Progenitor cell of endocrine pancreas (in vitro differentiated cells): ENCODE results near the gene NGLY1. TPM values are rescaled to one million over a fixed set of nuclear protein-coding genes. Genes with fewer than 3 reads are reported as not detected.
A peak's percentile ranks its signal among the peaks of the same experiment; 100 is the strongest.

Source experiments
- DNase-seq: peaks from one replicate; pipeline ENCODE4 v3.0.0; 2021; ENCODE audit warnings: low spot score; ENCODE audit not compliant: unreplicated experiment
- H3K27ac Mint-ChIP-seq: 2 replicates; pipeline ENCODE4 v1.8.0; 2021; ENCODE audit warnings: mild to moderate bottlenecking, moderate library complexity, mixed read lengths
- H3K27me3 Mint-ChIP-seq: 2 replicates; pipeline ENCODE4 v1.8.0; 2021; ENCODE audit warnings: mixed read lengths
- H3K36me3 Mint-ChIP-seq: 2 replicates; pipeline ENCODE4 v1.8.0; 2022; ENCODE audit warnings: mixed read lengths; ENCODE audit not compliant: insufficient read depth
- H3K4me1 Mint-ChIP-seq: 2 replicates; pipeline ENCODE4 v1.8.0; 2021; ENCODE audit warnings: low read depth, mixed read lengths
- H3K4me3 Mint-ChIP-seq: 2 replicates; pipeline ENCODE4 v1.8.0; 2021; ENCODE audit warnings: low read depth, mild to moderate bottlenecking, moderate library complexity, mixed read lengths
- H3K9me3 Mint-ChIP-seq: 2 replicates; pipeline ENCODE4 v1.8.0; 2021; ENCODE audit warnings: low read depth, mixed read lengths
- total RNA-seq: library from RNA; stranded (reverse); gene quantifications from 2 replicates; pipeline ENCODE4 v1.2.1, GENCODE V29; 2021
- TF ChIP-seq, protein P1 (sequence below): fragments of 200-600 bp; sonication (generic); IDR thresholded peaks from one replicate; pipeline ENCODE4 v1.5.0; 2021; ENCODE audit warnings: antibody characterized with exemption, mild to moderate bottlenecking; ENCODE audit not compliant: unreplicated experiment

NGLY1 gene
- total RNA-seq, 1 donor from 2014 or later: 44.5 TPM

DNA sequence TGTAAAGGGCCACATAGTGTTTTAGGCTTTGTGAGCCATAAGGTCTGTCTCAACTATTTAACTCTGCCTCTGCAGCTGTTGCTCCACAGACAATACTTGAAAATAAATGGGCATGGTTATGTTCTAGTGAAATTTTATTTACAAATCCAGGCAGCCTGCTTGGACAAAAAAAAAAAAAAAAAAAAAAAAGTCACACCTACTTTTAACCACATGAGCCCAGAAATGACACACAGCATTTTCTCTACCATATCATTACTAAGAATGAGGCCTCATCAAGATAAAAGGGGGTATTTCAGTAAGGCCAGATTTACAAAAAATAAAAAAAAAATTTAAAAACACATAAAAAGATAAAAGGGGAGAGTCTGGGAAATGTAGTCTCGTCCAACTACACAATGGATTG is 1.7 kb upstream of the NGLY1 start:
- Mint-ChIP-seq H3K4me1 (peaks cover 29% of the 10 kb centered on the region), H3K36me3 (no peaks in the 10 kb centered on the region), H3K27me3 (no peaks in the 10 kb centered on the region), H3K4me3 (peak overlapping the region; percentile 76), H3K27ac (no peak overlapping the region), H3K9me3 (no peaks in the 10 kb centered on the region)
- TF ChIP-seq, protein P1, sequence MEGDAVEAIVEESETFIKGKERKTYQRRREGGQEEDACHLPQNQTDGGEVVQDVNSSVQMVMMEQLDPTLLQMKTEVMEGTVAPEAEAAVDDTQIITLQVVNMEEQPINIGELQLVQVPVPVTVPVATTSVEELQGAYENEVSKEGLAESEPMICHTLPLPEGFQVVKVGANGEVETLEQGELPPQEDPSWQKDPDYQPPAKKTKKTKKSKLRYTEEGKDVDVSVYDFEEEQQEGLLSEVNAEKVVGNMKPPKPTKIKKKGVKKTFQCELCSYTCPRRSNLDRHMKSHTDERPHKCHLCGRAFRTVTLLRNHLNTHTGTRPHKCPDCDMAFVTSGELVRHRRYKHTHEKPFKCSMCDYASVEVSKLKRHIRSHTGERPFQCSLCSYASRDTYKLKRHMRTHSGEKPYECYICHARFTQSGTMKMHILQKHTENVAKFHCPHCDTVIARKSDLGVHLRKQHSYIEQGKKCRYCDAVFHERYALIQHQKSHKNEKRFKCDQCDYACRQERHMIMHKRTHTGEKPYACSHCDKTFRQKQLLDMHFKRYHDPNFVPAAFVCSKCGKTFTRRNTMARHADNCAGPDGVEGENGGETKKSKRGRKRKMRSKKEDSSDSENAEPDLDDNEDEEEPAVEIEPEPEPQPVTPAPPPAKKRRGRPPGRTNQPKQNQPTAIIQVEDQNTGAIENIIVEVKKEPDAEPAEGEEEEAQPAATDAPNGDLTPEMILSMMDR: no peak
- DNase-seq: no peak

DNA sequence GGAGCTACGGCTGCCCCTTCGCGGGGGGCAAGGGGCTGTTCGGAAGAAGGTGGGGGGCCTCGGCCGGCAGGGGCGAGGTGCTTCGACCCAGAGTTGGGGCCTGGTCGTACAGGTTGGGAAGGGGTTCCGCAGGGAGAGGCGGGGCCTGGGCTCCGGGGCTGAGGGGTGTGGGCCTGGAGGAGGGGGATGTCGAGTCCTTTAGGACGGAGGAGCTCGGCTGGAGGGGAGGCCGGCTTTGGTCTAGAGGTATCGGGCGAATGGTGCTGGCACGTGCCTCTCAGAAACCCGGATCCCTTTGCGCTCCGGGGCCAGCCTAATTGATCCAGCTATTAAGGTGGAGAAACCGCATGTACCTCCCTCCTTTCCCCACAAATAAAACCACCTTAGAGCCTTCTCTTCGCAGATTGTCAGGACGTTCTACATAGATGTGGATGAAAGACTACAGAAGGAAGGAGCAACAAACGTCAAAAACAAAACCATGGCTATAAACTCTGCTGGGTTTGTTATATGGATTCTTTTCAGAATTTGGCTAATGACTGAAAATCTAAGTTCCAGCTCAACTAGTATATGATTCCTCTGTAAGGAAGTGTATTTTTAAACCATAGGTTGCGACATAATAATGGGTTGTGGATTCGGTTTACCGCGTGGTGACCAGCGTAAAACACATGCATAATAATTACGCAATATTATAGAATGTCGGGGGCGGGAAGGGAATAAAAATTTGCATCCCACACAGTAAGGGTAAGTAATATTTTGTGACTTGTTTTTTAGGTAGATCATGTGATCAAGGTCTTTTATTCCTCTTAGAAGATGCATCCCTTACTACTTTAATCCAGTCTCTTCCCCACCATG is 644 bp upstream of the NGLY1 start:
- no peaks in the 10 kb centered on the region for H3K9me3 Mint-ChIP-seq
- peak overlapping the region; percentile 76 for H3K27ac Mint-ChIP-seq
- H3K36me3 Mint-ChIP-seq: no peaks in the 10 kb centered on the region
- TF ChIP-seq, protein P1: no peak
- DNase-seq: no peak
- H3K4me1 Mint-ChIP-seq: peaks cover 26% of the 10 kb centered on the region
- H3K4me3 Mint-ChIP-seq: peak overlapping the region; percentile 76
- H3K27me3 Mint-ChIP-seq: no peaks in the 10 kb centered on the region

DNA sequence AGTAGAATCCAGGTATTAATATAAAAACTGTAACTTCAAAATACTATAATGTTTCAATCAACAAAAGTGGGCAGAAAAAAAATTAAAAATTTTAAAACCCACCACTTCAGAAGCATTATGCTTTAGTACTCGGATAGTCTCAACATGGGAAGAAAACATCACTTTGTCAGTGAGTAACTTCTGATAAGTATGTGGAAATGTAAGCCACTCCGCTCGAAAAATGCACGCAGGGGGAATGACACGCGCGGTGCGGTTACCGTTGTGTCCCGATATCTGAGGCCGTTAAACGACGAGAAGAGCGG is 656 bp downstream of the NGLY1 start:
- Mint-ChIP-seq H3K9me3 (peaks cover 2% of the 10 kb centered on the region), H3K36me3 (peaks cover 8% of the 10 kb centered on the region), H3K27ac (peak overlapping the region; percentile 76), H3K27me3 (no peaks in the 10 kb centered on the region), H3K4me1 (peaks cover 16% of the 10 kb centered on the region), H3K4me3 (peak overlapping the region; percentile 85)
- DNase-seq: no peak
- TF ChIP-seq, protein P1: no peak

DNA sequence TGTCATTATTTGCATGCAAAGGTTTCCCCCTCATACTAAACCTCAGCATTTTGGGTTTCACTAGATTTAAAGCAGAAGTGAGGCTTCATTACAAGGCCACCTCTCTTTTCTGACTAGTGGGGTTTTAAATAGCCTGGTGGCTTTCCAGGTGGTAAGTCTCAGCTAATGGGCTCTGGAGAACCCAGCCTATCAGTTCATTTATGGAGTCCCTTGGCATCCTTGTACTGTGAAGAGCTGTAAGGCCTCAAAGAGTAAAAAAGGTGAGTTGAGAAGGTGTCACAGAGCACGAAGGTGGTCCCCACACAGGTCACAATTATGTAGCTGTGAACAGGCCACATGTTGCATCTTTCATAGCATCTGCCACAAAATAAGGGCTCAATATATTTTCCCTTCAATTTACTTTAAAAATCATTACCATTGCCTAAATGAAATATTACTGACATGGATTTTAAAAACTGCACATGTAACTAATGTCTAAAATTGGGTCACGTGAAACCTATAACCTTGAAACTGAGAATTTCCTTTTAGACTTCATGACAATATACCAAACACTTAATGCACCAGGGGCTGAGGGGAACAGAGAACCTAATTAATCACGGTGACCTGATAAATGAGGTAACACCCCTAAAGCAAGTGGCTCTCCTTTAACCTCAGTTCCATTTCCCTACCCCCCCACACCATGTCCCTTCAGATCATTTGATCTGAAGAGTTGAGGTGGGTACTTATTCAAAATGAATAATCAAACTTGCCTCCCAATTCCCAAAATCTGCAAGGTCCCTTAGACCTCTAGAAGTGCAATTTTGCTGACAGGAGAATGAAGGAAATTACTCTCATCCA is 1.3 kb downstream of the NGLY1 start:
- peaks cover 12% of the 10 kb centered on the region for H3K4me1 Mint-ChIP-seq
- TF ChIP-seq, protein P1: no peak
- H3K4me3 Mint-ChIP-seq: peak overlapping the region; percentile 85
- peaks cover 4% of the 10 kb centered on the region for H3K9me3 Mint-ChIP-seq
- DNase-seq: no peak
- peaks cover 12% of the 10 kb centered on the region for H3K36me3 Mint-ChIP-seq
- H3K27me3 Mint-ChIP-seq: no peaks in the 10 kb centered on the region
- H3K27ac Mint-ChIP-seq: peak overlapping the region; percentile 16

DNA sequence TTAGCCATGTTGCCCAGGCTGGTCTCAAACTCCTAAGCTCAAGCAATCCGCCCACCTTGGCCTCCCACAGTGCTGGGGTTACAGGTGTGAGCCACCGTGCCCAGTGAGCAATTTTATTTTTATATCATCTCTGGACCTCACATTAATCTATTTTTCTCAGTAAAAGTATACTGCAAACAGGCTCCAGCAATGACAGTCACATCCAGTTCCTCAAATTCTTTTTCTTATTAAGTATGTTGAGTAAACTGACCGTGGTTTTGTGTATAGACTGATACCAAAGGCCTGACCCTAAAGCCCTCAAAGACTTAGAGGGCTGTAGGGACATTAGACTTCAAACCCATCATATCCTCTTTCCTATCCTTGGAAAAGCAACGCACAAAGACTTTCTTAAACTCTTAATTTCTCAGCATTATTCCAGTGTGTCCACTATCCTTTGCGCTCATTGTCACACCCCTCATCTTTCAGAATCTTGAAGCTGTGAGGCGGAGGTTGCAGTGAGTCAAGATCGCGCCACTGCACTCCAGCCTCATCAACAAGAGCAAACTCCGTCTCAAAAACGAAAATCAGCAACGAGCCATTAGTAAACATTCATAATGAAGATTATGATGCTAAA is 2.0 kb downstream of the NGLY1 start:
- TF ChIP-seq, protein P1: no peak
- H3K4me1 Mint-ChIP-seq: peaks cover 12% of the 10 kb centered on the region
- no peak overlapping the region for H3K27ac Mint-ChIP-seq
- H3K4me3 Mint-ChIP-seq: peak overlapping the region; percentile 85
- H3K36me3 Mint-ChIP-seq: peaks cover 20% of the 10 kb centered on the region
- peaks cover 4% of the 10 kb centered on the region for H3K9me3 Mint-ChIP-seq
- no peaks in the 10 kb centered on the region for H3K27me3 Mint-ChIP-seq
- DNase-seq: no peak
